Left lung (tissue), 10 donors: ENCODE measurements around the gene CTNNA1. TPM values are rescaled to one million over a fixed set of nuclear protein-coding genes. Genes with fewer than 3 reads are reported as not detected.

Experiments used
- ATAC-seq: fragments of 200-7000 bp; cut with Tn5 transposase; one replicate; pipeline ENCODE4 v1.9.1; 2020; ENCODE audit warnings: moderate library complexity
- DNase-seq, 4 donors: peaks; one replicate each; pipeline ENCODE4 v3.0.0-alpha.2; 2013 to 2020
- H3K27ac ChIP-seq, 2 donors: fragments of 200-600 bp; sonication (generic) in 1 of 2; one replicate each; pipeline versions ENCODE4 v1.5.0 to v1.8.0; 2020 to 2021
- H3K27me3 ChIP-seq, 2 donors: fragments of 200-600 bp; sonication (generic) in 1 of 2; one replicate each; pipeline versions ENCODE4 v1.5.0 to v1.8.0; 2020 to 2021
- H3K36me3 ChIP-seq, 2 donors: fragments of 200-600 bp; sonication (generic) in 1 of 2; one replicate each; pipeline versions ENCODE4 v1.5.0 to v1.8.0; 2020 to 2021
- H3K4me1 ChIP-seq, 2 donors: fragments of 200-600 bp; one replicate each; pipeline ENCODE4 v1.8.0; 2021
- H3K4me3 ChIP-seq, 2 donors: fragments of 200-600 bp; sonication (generic) in 1 of 2; one replicate each; pipeline versions ENCODE4 v1.5.0 to v1.8.0; 2020 to 2021; ENCODE audit warnings: mild to moderate bottlenecking in 1 of 2
- H3K9me3 ChIP-seq, 2 donors: fragments of 200-600 bp; sonication (generic) in 1 of 2; one replicate each; pipeline versions ENCODE4 v1.5.0 to v1.8.0; 2020 to 2021
- CTCF ChIP-seq, 2 donors: fragments of 200-600 bp; sonication (generic) in 1 of 2; IDR thresholded peaks; one replicate each; pipeline versions ENCODE4 v1.5.0 to v1.8.0; 2021; ENCODE audit warnings: antibody characterized with exemption in 2 of 2
- intact Hi-C, 2 donors: fragments of 100-400 bp; cut with DNase I; formaldehyde crosslinking; loops; one replicate each; pipeline versions ENCODE4 v1.11.2 to v1.14.2; 2022
- polyA plus RNA-seq, 6 donors: library from polyadenylated mRNA; unstranded; fragments of 120-200 nt; gene quantifications; one replicate each; pipeline ENCODE4 v1.2.1, GENCODE V29; 2013; ENCODE audit not compliant: insufficient read length in 6 of 6
- total RNA-seq, 2 donors: library from RNA; stranded (reverse); fragmentation: NEBNext Ultra II Directional; extraction: Animal tissue kit (Norgen Biotek cat#: 25700); gene quantifications; one replicate each; pipeline ENCODE4 v1.2.1, GENCODE V29; 2021
- donor health status: DM: no; HTN: yes; CAD: no.
- donor health status: DM: no; HTN: no; CAD: no.

The CTNNA1 gene
- total and polyA plus RNA-seq, 8 donors = 309 to 443 (median 366) TPM

- intact Hi-C loops = no loop called here
- Histone ChIP-seq H3K4me1 (no peaks in the 10 kb centered on the region), H3K4me3 (no peak overlapping the region), H3K27me3 (no peaks in the 10 kb centered on the region), H3K27ac (no peak overlapping the region), H3K9me3 (no peaks in the 10 kb centered on the region), H3K36me3 (no peaks in the 10 kb centered on the region)
- DNase-seq = no peak
- TF ChIP-seq CTCF (IDR thresholded peaks at IDR 0.05) = no peak
- no peak for ATAC-seq
These were observed 20.8 kb upstream of the CTNNA1 start for GRCh38 chr5:138732466-138732865.

- Histone ChIP-seq H3K36me3 (no peaks in the 10 kb centered on the region), H3K27me3 (no peaks in the 10 kb centered on the region), H3K9me3 (no peaks in the 10 kb centered on the region), H3K4me3 (no peak overlapping the region), H3K27ac (no peak overlapping the region), H3K4me1 (no peaks in the 10 kb centered on the region)
- ATAC-seq (no peak), DNase-seq (no peak)
- TF ChIP-seq CTCF (IDR thresholded peaks at IDR 0.05) = no peak
- intact Hi-C loops = no loop called here
These were observed 20.3 kb upstream of the CTNNA1 start for GRCh38 chr5:138732933-138733332.

GRCh38 chr5:138733509-138733908 is 19.7 kb upstream of the CTNNA1 start:
- ATAC-seq (no peak), DNase-seq (no peak)
- TF ChIP-seq CTCF (IDR thresholded peaks at IDR 0.05) = no peak
- Histone ChIP-seq H3K27ac (no peak overlapping the region), H3K4me1 (no peaks in the 10 kb centered on the region), H3K36me3 (no peaks in the 10 kb centered on the region), H3K27me3 (no peaks in the 10 kb centered on the region), H3K4me3 (no peak overlapping the region), H3K9me3 (no peaks in the 10 kb centered on the region)
- intact Hi-C loops = no loop called here

- Histone ChIP-seq H3K4me1 (peaks cover 0 to 2% of the 10 kb centered on the region in 2 donors), H3K4me3 (no peak overlapping the region), H3K36me3 (no peaks in the 10 kb centered on the region), H3K27me3 (no peaks in the 10 kb centered on the region), H3K9me3 (no peaks in the 10 kb centered on the region), H3K27ac (no peak overlapping the region)
- intact Hi-C loops = no loop called here
- ATAC-seq (no peak), DNase-seq (no peak)
- no peak for TF ChIP-seq CTCF (IDR thresholded peaks at IDR 0.05)
These were observed 16.9 kb upstream of the CTNNA1 start for GRCh38 chr5:138736293-138736692.

GRCh38 chr5:138737494-138738265 is 15.5 kb upstream of the CTNNA1 start:
- no peak for TF ChIP-seq CTCF (IDR thresholded peaks at IDR 0.05)
- Histone ChIP-seq H3K36me3 (no peaks in the 10 kb centered on the region), H3K27me3 (no peaks in the 10 kb centered on the region), H3K9me3 (no peaks in the 10 kb centered on the region), H3K4me1 (peaks cover 0 to 16% of the 10 kb centered on the region in 2 donors), H3K4me3 (no peak overlapping the region), H3K27ac (no peak overlapping the region)
- DNase-seq = no peak
- intact Hi-C loops = no loop called here
- ATAC-seq = no peak
